BLaER1 treated with 17β-estradiol and CSF1 and Interleukin-3, amounts not matched to agents 10 nM and 100 nM (cell line): ENCODE data around the gene SFTPA2.
"Not testable (repeated sequence)": the region's sequence is repeated elsewhere in the genome, so short reads cannot be mapped to it uniquely, and the experiment has no call there.

Experiments
- H3K27ac ChIP-seq, 11 experiments: shearing (Covaris generic); formaldehyde crosslinking; 2 replicates each; pipeline ENCODE4 v1.8.1; 2022
- H3K27me3 ChIP-seq, 11 experiments: shearing (Covaris generic); formaldehyde crosslinking; 2 replicates each; pipeline ENCODE4 v1.8.1; 2022
- H3K36me3 ChIP-seq, 11 experiments: shearing (Covaris generic); formaldehyde crosslinking; 2 replicates each; pipeline ENCODE4 v1.8.1; 2022
- H3K4me1 ChIP-seq, 10 experiments: shearing (Covaris generic); formaldehyde crosslinking; 2 replicates each; pipeline ENCODE4 v1.8.1; 2022
- H3K4me2 ChIP-seq, 11 experiments: shearing (Covaris generic); formaldehyde crosslinking; 2 replicates each; pipeline ENCODE4 v1.8.1; 2022
- H3K4me3 ChIP-seq, 10 experiments: shearing (Covaris generic); formaldehyde crosslinking; 2 replicates each; pipeline ENCODE4 v1.8.1; 2022
- H3K9ac ChIP-seq, 11 experiments: shearing (Covaris generic); formaldehyde crosslinking; 2 replicates each; pipeline ENCODE4 v1.8.1; 2022
- H3K9me3 ChIP-seq, 11 experiments: shearing (Covaris generic); formaldehyde crosslinking; replicated peaks in 1 of 11; 2 replicates each; pipeline ENCODE4 v1.8.1; 2022
- H4K20me1 ChIP-seq, 11 experiments: shearing (Covaris generic); formaldehyde crosslinking; 2 replicates each; pipeline ENCODE4 v1.8.1; 2022
- Cebpa-rat ChIP-seq, 11 experiments: shearing (Covaris generic); IDR thresholded peaks; 2 replicates each; pipeline ENCODE4 v1.8.1; 2022

SFTPA2 gene

DNA sequence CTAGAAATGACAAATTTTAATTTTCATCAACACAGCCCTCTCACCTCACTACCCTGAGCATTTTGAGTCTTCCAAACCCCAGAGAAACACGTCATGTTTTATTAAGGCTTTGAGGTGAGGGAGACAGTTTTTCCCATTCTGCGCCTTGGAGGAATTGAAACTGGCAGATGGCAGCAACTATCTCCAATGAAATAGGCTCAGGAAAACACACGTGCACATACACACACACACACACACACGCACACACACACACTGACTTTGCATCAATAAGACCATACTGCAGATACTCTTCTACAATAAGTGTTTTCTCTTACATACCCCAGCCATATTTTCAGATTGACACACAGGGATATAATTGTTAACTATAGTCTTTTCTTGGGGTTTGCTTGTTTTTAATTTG is 3.2 kb upstream of the SFTPA2 start:
- H3K4me1 ChIP-seq, result peaks cover 8 to 14% (median 13%) of the 10 kb centered on the region in 10 experiments; a peak in 16 of 20 replicates
- H4K20me1 ChIP-seq, result no peaks in the 10 kb centered on the region
- no peak overlapping the region for H3K4me3 ChIP-seq
- H3K27me3 ChIP-seq, result no peaks in the 10 kb centered on the region
- H3K27ac ChIP-seq, result no peak overlapping the region
- H3K9ac ChIP-seq, result no peak overlapping the region
- no peaks in the 10 kb centered on the region for H3K9me3 ChIP-seq
- H3K4me2 ChIP-seq, result peak overlapping the region in 5 of 11 experiments; percentile 2 to 44 (median 19); a peak in 5 of 22 replicates
- no peak for TF ChIP-seq Cebpa-rat (IDR thresholded peaks at IDR 0.05)
- H3K36me3 ChIP-seq, result no peaks in the 10 kb centered on the region

DNA sequence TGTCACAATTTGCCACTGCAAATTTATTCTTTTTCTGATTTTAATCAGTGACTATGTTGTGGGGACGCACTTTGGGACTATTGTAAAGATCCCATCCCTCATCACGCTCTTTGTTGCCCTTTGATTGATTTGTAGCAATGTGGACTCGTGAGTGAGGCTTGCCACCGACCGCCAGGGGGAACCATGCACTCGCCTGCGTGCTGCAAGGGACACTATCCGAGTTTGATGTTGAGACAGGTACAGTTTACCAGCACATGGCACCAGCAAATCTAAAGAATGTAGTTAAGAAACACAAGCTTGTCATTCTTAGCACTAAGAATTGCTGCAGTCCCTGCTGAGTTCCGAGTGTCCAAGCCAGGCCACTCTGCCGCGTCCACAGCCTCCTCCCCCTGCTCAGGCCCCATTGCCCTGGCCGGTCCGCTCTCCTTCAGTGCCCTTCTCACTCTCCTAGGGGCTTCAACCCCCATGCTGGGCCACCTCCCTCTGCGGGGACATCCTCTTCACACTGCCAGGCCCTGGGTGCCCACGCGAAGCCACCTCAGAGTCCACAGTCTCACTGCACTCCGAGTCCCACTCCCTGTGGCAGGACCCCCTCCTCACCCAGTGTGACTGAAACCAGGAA is 2.0 kb upstream of the SFTPA2 start:
- no peak for TF ChIP-seq Cebpa-rat (IDR thresholded peaks at IDR 0.05)
- H3K4me1 ChIP-seq, result peaks cover 8 to 14% (median 13%) of the 10 kb centered on the region in 10 experiments; a peak in 16 of 20 replicates
- peak overlapping the region in 9 of 11 experiments; percentile 0 to 49 (median 22); a peak in 13 of 22 replicates for H3K4me2 ChIP-seq
- no peak overlapping the region for H3K9ac ChIP-seq
- no peaks in the 10 kb centered on the region for H3K9me3 ChIP-seq
- no peak overlapping the region for H3K27ac ChIP-seq
- H3K4me3 ChIP-seq, result no peak overlapping the region
- H3K36me3 ChIP-seq, result no peaks in the 10 kb centered on the region
- H3K27me3 ChIP-seq, result no peaks in the 10 kb centered on the region
- H4K20me1 ChIP-seq, result no peaks in the 10 kb centered on the region

DNA sequence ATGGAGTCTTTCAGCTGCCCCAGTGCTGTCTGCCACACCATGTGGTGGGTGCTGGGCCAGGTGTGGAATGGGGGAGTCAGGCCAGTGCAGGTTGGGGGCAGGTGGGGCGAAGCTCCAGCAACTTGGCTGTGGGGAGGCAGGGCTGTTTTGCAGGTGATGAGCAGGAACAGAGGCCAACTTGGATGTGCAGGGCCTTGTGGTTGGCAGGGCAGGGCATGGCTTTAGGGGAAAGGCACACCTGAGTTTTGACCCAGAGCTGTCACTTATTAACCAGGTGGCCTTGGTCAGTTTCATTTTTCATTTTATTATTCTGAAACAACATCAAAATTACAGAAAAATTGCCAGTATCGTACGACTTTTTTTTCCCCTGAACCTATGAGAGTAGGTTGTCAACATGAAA is 1.1 kb upstream of the SFTPA2 start:
- Histone ChIP-seq H3K4me1 (peaks cover 8 to 14% (median 13%) of the 10 kb centered on the region in 10 experiments; a peak in 16 of 20 replicates), H3K4me3 (no peak overlapping the region), H3K36me3 (no peaks in the 10 kb centered on the region), H3K9ac (no peak overlapping the region), H4K20me1 (no peaks in the 10 kb centered on the region), H3K27ac (no peak overlapping the region), H3K4me2 (no peak overlapping the region), H3K27me3 (no peaks in the 10 kb centered on the region), H3K9me3 (no peaks in the 10 kb centered on the region)
- no peak for TF ChIP-seq Cebpa-rat (IDR thresholded peaks at IDR 0.05)

DNA sequence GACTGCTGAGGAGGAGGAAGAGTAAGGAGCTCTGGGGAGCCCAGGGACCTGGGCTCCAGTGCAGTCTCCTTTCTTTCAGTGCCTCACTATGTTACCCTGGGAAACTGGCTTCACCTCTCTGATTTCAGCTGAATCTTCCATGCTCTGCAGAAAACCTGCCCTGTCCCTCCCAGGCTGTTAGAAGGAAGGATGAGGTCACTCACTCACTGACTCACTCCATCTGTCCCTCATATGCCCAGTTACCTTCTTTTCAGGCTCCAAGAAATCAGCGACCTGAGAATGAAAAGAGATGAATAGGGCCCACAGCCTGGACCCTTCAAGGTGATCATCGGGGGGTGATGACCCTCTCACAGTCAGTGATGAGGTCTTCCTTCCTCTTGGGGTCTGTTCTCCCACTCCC is 481 bp downstream of the SFTPA2 start:
- H3K27ac ChIP-seq, result no peak overlapping the region
- no peak overlapping the region for H3K9ac ChIP-seq
- H3K9me3 ChIP-seq, result no peaks in the 10 kb centered on the region
- no peaks in the 10 kb centered on the region for H3K36me3 ChIP-seq
- no peak overlapping the region for H3K4me2 ChIP-seq
- no peak overlapping the region for H3K4me3 ChIP-seq
- no peak for TF ChIP-seq Cebpa-rat (IDR thresholded peaks at IDR 0.05)
- no peaks in the 10 kb centered on the region for H3K27me3 ChIP-seq
- peaks cover 8 to 14% (median 13%) of the 10 kb centered on the region in 10 experiments; a peak in 16 of 20 replicates for H3K4me1 ChIP-seq
- H4K20me1 ChIP-seq, result no peaks in the 10 kb centered on the region

DNA sequence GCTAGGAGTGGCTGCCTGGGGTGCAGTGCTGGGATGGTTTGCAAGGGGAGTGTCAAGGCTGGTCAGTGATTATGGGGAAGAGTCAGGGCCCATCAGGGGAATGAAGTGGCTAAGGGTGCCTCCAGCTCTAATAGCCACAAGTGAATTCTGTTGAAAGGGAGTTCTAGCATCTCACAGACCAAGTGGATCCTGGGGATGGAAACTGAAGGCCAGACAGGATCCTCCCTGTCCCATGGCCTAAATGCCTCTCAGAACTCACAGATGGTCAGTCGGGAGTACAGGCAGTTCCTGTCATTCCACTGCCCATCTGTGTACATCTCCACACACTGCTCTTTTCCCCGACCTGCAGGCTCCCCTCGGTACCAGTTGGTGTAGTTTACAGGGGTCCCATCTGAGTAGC is 3.2 kb downstream of the SFTPA2 start:
- not testable (repeated sequence) for H3K4me1 ChIP-seq, H3K4me3 ChIP-seq, H3K9ac ChIP-seq, H3K36me3 ChIP-seq, H3K9me3 ChIP-seq, H3K27ac ChIP-seq, H3K4me2 ChIP-seq, H3K27me3 ChIP-seq, H4K20me1 ChIP-seq

DNA sequence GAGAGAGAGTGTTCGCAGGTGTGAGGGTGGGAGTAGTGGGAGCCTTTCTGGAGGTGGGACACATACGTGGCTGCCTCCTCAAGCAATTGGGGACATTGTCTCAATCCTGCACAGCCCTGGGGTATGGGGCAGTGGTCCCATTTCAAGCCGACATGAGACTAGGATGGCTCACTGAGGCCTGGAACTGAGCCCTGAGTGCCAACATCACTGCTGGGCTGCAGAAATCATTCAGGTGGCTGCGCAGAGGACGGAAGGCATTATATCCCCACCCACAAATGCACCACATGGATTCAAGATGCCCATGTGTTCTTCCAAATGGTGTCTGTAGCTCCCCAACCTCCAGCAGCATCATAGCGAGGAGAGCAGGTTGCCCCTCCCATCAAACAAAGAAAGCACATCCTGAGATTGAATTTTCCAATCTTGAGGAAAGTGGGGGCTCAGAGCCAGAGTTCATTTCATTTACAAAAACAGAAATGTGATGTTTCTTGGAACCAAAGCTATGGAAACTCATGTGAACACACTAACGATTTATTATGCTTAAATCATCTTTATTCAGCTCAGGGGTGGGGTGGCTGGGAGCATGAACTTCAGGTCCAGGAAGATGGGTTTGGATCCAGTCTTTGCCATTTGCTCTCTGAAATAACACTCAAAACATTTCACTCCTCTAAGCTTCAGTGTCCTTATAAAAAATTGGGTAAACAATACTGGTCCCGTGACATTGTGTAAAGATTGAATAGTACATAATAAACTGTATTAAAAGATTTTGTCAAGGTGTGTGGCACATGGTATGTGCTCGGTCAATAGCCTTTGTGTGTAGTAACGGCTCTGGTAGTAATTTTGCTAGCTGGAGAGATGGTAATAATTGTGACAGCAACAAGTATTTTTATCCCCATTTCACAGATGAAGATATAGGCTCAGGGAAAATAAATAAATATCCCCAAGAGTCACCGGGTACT is 4.6 kb downstream of the SFTPA2 start:
- Histone ChIP-seq H3K9ac (no peak overlapping the region), H3K4me2 (no peak overlapping the region), H3K4me3 (no peak overlapping the region), H4K20me1 (no peaks in the 10 kb centered on the region), H3K27me3 (no peaks in the 10 kb centered on the region), H3K4me1 (no peaks in the 10 kb centered on the region), H3K36me3 (no peaks in the 10 kb centered on the region), H3K27ac (no peak overlapping the region), H3K9me3 (no peaks in the 10 kb centered on the region)
- TF ChIP-seq Cebpa-rat (IDR thresholded peaks at IDR 0.05), result no peak

DNA sequence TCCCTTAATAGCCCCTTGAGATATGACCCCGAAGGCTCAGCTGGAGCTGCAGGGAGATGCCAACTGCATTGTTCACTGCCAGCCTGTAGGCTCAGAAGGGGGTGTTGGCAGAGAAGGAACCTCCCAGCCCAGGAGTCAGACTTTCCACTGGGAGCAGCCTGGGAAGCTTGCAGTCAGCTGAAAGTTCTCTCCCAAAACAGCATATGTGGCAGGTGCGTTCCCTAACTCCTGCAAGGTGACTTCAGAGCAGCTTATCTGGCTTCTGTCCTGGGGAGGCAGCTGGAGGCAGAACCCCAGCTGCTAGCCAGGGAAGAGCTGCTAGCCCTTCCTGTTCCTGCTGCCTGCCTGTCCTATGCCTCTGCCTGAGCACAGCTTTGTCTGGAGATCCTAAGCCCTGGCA is 8.1 kb downstream of the SFTPA2 start:
- Histone ChIP-seq H3K27ac (no peak overlapping the region), H3K9me3 (no peaks in the 10 kb centered on the region), H4K20me1 (no peaks in the 10 kb centered on the region), H3K27me3 (no peaks in the 10 kb centered on the region), H3K4me2 (no peak overlapping the region), H3K36me3 (no peaks in the 10 kb centered on the region), H3K4me3 (no peak overlapping the region), H3K4me1 (peaks cover 0 to 20% (median 0%) of the 10 kb centered on the region in 10 experiments; a peak in 6 of 20 replicates), H3K9ac (no peak overlapping the region)
- no peak for TF ChIP-seq Cebpa-rat (IDR thresholded peaks at IDR 0.05)

DNA sequence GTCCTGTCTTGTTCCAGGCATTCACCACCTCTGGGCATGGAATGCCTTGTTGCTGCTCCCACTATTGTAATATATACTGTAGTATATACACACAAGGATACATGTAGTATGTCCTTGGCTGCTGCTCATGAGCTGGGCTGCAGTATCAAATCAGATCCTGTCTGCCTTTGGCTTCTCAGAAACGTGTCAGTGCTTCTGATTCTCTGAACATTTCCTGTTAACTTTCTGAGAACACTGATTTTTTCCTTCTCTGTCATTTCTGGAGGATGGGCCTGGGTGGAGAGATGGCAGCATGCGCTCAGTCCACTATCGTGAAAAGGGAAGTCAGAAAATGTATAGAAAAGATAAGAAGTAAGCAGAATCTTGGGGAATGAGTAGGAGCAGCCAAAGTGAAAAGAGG is 12.2 kb downstream of the SFTPA2 start:
- Histone ChIP-seq H3K27ac (peak overlapping the region in 2 of 11 experiments; percentile 11; a peak in 2 of 22 replicates), H4K20me1 (no peaks in the 10 kb centered on the region), H3K9me3 (peaks cover 0 to 14% (median 4%) of the 10 kb centered on the region in 11 experiments; a peak in 6 of 22 replicates), H3K9ac (no peak overlapping the region), H3K4me2 (peak overlapping the region in 3 of 11 experiments; percentile 69 to 87 (median 69); a peak in 6 of 22 replicates), H3K27me3 (no peaks in the 10 kb centered on the region), H3K4me3 (no peak overlapping the region), H3K36me3 (no peaks in the 10 kb centered on the region), H3K4me1 (peaks cover under 1 to 25% (median 2%) of the 10 kb centered on the region in 10 experiments; a peak in 13 of 20 replicates)
- TF ChIP-seq Cebpa-rat (IDR thresholded peaks at IDR 0.05), result no peak

DNA sequence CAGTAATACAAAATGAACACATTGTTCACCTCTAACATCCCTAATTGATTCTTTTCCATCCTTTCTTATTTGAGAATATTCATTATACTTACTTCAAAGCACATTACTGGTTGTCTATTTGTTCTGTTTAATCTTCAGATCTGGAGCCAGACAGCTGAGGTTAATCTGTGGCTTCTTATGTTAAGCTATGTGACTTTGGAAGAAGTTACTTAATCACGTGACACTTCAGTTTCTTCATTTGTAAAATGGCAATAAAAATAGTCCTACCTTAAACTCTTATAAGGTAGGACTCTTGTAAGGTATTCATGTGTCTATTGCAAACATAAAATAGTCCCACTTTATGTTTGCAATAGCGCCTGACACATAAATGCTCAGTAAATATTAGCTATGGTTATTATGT is 13.1 kb downstream of the SFTPA2 start:
- H3K9me3 ChIP-seq, result peaks cover 0 to 14% (median 4%) of the 10 kb centered on the region in 11 experiments; a peak in 6 of 22 replicates
- peaks cover 6 to 34% (median 10%) of the 10 kb centered on the region in 10 experiments; a peak in 16 of 20 replicates for H3K4me1 ChIP-seq
- H3K4me2 ChIP-seq, result peak overlapping the region in 1 of 11 experiments; percentile 69; a peak in 1 of 22 replicates
- H4K20me1 ChIP-seq, H3K27ac ChIP-seq, H3K36me3 ChIP-seq, H3K27me3 ChIP-seq, H3K9ac ChIP-seq, H3K4me3 ChIP-seq: not testable (repeated sequence)

DNA sequence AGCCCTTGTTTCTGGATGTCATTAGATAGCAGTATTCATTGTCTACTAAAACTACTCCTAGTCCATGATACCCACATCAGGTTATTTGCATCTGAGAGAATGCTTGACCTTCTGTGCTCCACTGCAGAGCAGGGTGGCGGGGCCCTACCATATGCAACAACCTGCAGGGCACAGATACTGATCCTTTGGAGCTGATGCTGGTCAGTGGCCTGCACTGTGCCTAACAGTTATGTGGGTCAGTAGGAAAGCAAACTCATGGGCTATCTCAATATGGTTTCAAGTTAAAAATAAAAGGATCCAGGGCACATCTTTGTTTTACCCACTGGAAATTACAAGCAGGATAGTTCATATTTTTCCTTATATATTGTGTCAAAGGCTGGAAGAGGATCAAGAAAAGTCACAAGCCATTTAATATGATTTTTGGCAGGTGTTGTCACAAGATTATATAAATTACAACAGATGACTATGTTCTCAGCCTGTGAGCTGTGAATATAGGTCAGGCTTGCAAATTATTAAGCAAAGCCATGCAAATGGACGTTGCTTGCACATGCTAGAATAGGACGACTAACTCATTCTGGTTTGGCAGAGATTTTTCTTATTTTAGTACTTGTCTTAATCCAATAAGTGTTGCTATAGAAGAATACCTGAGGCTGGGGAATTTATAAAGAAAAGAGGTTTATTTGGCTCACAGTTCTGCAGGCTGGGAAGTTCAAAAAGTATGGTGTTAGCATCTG is 15.1 kb downstream of the SFTPA2 start:
- H4K20me1 ChIP-seq, H3K27ac ChIP-seq, H3K9ac ChIP-seq, H3K4me2 ChIP-seq, H3K4me3 ChIP-seq, H3K36me3 ChIP-seq, H3K27me3 ChIP-seq: not testable (repeated sequence)
- Histone ChIP-seq H3K9me3 (peaks cover 0 to 14% (median 4%) of the 10 kb centered on the region in 11 experiments; a peak in 6 of 22 replicates), H3K4me1 (peaks cover 6 to 39% (median 10%) of the 10 kb centered on the region in 10 experiments; a peak in 16 of 20 replicates)

DNA sequence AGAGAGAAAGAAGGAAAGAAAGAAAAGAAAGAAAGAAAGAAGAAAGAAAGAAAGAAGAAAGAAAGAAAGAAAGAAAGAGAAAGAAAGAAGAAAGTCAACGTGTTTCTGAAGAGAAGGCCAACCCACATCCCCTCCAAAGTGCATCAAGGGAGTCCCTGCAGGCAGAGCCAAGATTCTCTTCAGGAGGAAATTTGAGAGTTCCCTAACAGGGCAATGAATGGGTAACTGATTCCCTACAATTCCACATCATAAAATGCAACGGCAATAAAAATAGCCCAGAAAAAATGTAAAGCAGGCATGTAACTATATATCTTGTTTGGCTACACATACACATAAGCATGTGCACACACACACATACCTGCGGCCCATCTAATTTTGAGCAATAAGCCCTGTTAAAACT is 15.8 kb downstream of the SFTPA2 start:
- not testable (repeated sequence) for H3K36me3 ChIP-seq

More for the DNA sequence above, 15.8 kb downstream of the SFTPA2 start:
- Histone ChIP-seq H3K9me3 (peaks cover 0 to 14% (median 4%) of the 10 kb centered on the region in 11 experiments; a peak in 6 of 22 replicates), H3K4me1 (peaks cover 6 to 39% (median 10%) of the 10 kb centered on the region in 10 experiments; a peak in 16 of 20 replicates)
- H3K4me3 ChIP-seq, H4K20me1 ChIP-seq, H3K4me2 ChIP-seq, H3K9ac ChIP-seq, H3K27me3 ChIP-seq, H3K27ac ChIP-seq: not testable (repeated sequence)
